ENCODE data around the gene SPAAR.

SPAAR gene

DNA sequence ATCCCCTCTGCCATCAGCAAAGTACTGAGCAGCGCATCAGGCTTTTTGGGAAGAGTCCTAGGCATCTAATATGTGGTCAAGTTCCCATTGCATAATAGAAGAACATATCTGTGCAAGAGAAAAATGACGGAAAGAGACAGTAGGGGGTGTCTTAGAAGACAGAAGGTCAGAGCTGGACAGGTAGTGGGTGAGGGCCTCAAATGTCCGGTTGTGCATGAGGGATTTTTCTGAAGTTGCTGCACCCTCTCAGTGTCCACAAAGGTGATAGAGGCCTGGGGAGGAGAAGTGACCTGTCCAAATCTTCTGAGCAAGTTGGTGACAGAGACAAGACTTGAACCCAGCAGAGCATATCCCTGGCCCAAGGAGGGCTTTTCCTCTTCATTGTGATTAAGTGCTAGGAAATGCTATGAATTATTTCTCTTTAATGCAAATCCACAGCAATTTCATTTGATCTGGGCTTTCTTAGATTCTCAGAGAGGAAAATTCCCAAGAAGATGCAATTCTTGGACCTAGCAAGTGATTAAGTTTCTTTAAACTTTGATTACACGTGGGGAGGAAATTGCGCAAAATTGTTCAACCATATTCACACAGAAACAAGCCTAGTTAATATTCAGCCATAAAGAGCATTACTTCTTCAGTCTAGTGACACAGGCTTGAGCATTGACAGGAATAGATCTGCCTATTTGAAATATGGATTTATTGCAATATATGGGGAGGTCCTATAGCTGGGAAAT lies 49.0 kb downstream of the SPAAR start, which contains the start of gene OR2S2:
OR2S2 (minus strand) TSS at position 51 of the 734 bp plus-strand sequence. CDS start 56 bp downstream, outside the sequence.
- TF ChIP-seq EZH2phosphoT487 (IDR thresholded peaks at IDR 0.05; ENCODE audit: borderline replicate concordance), result no peak
- TF ChIP-seq, protein P1, sequence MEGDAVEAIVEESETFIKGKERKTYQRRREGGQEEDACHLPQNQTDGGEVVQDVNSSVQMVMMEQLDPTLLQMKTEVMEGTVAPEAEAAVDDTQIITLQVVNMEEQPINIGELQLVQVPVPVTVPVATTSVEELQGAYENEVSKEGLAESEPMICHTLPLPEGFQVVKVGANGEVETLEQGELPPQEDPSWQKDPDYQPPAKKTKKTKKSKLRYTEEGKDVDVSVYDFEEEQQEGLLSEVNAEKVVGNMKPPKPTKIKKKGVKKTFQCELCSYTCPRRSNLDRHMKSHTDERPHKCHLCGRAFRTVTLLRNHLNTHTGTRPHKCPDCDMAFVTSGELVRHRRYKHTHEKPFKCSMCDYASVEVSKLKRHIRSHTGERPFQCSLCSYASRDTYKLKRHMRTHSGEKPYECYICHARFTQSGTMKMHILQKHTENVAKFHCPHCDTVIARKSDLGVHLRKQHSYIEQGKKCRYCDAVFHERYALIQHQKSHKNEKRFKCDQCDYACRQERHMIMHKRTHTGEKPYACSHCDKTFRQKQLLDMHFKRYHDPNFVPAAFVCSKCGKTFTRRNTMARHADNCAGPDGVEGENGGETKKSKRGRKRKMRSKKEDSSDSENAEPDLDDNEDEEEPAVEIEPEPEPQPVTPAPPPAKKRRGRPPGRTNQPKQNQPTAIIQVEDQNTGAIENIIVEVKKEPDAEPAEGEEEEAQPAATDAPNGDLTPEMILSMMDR (conservative IDR thresholded peaks at IDR 0.05; ENCODE audit: low read length), result no peak
- Histone ChIP-seq H2AFZ (ENCODE audit: low read length) (no peak within 1 kb of the TSS), H3K9ac (ENCODE audit: low read depth, low read length, poor library complexity, severe bottlenecking) (no peak within 1 kb of the TSS)

DNA sequence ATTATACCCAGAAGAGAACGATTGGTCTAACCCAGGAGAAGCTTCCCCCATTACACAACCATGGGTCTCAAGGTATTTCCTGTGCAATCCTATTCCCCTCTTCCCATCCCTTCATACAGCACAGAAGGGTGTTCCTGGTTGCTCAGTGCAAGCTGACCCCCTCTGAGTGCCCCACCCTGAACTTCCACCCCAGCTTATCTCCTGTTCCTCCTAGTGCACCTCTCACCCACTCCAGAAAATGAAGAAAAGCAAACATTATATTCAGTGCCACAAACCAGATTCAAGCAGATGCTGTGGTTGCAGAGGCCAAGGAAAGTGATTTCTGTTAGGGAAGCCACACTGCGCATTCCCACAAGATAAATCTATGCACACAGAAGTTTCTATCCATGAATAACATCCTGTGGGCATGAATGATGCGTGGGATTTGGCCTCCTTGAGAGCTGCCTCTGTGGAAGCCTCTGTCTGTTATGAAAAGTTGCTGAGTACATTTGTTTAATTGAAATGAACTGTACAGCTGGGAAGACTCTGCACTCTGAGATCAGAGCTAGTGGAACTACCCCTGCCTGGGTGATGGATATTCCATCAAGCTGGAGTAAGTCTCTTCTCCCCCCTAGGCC lies 50.9 kb downstream of the SPAAR start:
- Histone ChIP-seq H3K27me3 (ENCODE audit: insufficient read depth, low read length, poor library complexity, severe bottlenecking) (no peaks in the 10 kb centered on the region), H3K4me3 (ENCODE audit: low read length, poor library complexity, severe bottlenecking) (no peak overlapping the region), H4K20me1 (ENCODE audit: insufficient read depth, low read length, poor library complexity, severe bottlenecking) (no peaks in the 10 kb centered on the region), H3F3A (ENCODE audit: low read depth) (no peaks in the 10 kb centered on the region), H3K4me2 (ENCODE audit: low read depth, low read length, poor library complexity, severe bottlenecking) (no peak overlapping the region), H2AFZ (ENCODE audit: low read length) (no peak overlapping the region), H3K79me2 (ENCODE audit: insufficient read depth, low read length) (no peaks in the 10 kb centered on the region), H3K9me2 (replicated peaks; ENCODE audit: low read depth, low read length) (no peaks in the 10 kb centered on the region), H3K9me3 (ENCODE audit: insufficient read depth, low read depth, low read length) (no peaks in the 10 kb centered on the region), H3K9ac (ENCODE audit: low read depth, low read length, poor library complexity, severe bottlenecking) (no peak overlapping the region), H3K4me1 (ENCODE audit: insufficient read depth, low read length, poor library complexity, severe bottlenecking) (no peaks in the 10 kb centered on the region), H3K36me3 (ENCODE audit: insufficient read depth, low read length) (no peaks in the 10 kb centered on the region)
- TF ChIP-seq, protein P1 (conservative IDR thresholded peaks at IDR 0.05; ENCODE audit: low read length), result no peak
- no peak for TF ChIP-seq EZH2phosphoT487 (IDR thresholded peaks at IDR 0.05; ENCODE audit: borderline replicate concordance)

More for the DNA sequence above, 49.0 kb downstream of the SPAAR start, which contains the start of gene OR2S2:
- H3K4me2 ChIP-seq (ENCODE audit: low read depth, low read length, poor library complexity, severe bottlenecking), result no peak within 1 kb of the TSS
- H3K9me3 ChIP-seq (ENCODE audit: insufficient read depth, low read depth, low read length), result no peaks in the 10 kb centered on the region
- no peaks in the 10 kb centered on the region for H3K27me3 ChIP-seq (ENCODE audit: insufficient read depth, low read length, poor library complexity, severe bottlenecking)
- no peaks in the 10 kb centered on the region for H3K36me3 ChIP-seq (ENCODE audit: insufficient read depth, low read length)
- H3K9me2 ChIP-seq (replicated peaks; ENCODE audit: low read depth, low read length), result no peaks in the 10 kb centered on the region
- no peaks in the 10 kb centered on the region for H4K20me1 ChIP-seq (ENCODE audit: insufficient read depth, low read length, poor library complexity, severe bottlenecking)
- H3K79me2 ChIP-seq (ENCODE audit: insufficient read depth, low read length), result no peaks in the 10 kb centered on the region
- H3K4me3 ChIP-seq (ENCODE audit: low read length, poor library complexity, severe bottlenecking), result no peak within 1 kb of the TSS
- H3K4me1 ChIP-seq (ENCODE audit: insufficient read depth, low read length, poor library complexity, severe bottlenecking), result no peaks in the 10 kb centered on the region
- no peaks in the 10 kb centered on the region for H3F3A ChIP-seq (ENCODE audit: low read depth)

All from Loucy (cell line).